A549 (cell line): ENCODE data around the gene EMP3.

Source experiments
- CTCF ChIP-seq: fragments of >200 bp; sonication (Bioruptor Twin); formaldehyde crosslinking; IDR thresholded peaks from 3 replicates; pipeline ENCODE4 v1.5.1; 2016
- E2F6 ChIP-seq: IDR thresholded peaks from 2 replicates; pipeline ENCODE4 v1.6.1; 2012; ENCODE audit warnings: low read depth, borderline replicate concordance
- ELK1 ChIP-seq: fragments of 150-350 bp; IDR thresholded peaks from 2 replicates; pipeline ENCODE4 v1.6.1; 2014; ENCODE audit warnings: low read depth, mild to moderate bottlenecking, low read length
- EP300 ChIP-seq, 2 experiments: fragments of >200 bp; sonication (Bioruptor Twin); formaldehyde crosslinking; IDR thresholded peaks; 2 replicates in 1 of 2; 3 replicates in 1 of 2; pipeline ENCODE4 v1.6.1; 2016 to 2017
- FOSL2 ChIP-seq, 2 experiments: fragments of 450-650 bp in 1 of 2; fragments of >200 bp in 1 of 2; sonication (Bioruptor Twin) in 1 of 2; formaldehyde crosslinking; IDR thresholded peaks; 2 replicates each; pipeline versions ENCODE4 v1.5.0 to v1.6.1; 2016 to 2020; ENCODE audit warnings: mild to moderate bottlenecking in 1 of 2, moderate library complexity in 1 of 2
- POLR2A ChIP-seq: IDR thresholded peaks from 2 replicates; pipeline ENCODE4 v1.6.1; 2012; ENCODE audit warnings: mild to moderate bottlenecking, low read length
- RCOR1 ChIP-seq: fragments of 150-350 bp; IDR thresholded peaks from 2 replicates; pipeline ENCODE4 v1.6.1; 2014; ENCODE audit warnings: antibody characterized with exemption, low read length, low read depth
- REST ChIP-seq: fragments of 200-600 bp; sonication (generic); IDR thresholded peaks from 2 replicates; pipeline ENCODE4 v1.6.1; 2016; ENCODE audit warnings: antibody characterized with exemption, mild to moderate bottlenecking, moderate library complexity
- SMC3 ChIP-seq: fragments of >200 bp; sonication (Bioruptor Twin); formaldehyde crosslinking; IDR thresholded peaks from 3 replicates; pipeline ENCODE4 v1.6.1; 2018; ENCODE audit warnings: inconsistent platforms
- SREBF2 ChIP-seq: fragments of 450-650 bp; IDR thresholded peaks from 2 replicates; pipeline ENCODE4 v1.6.1; 2014; ENCODE audit warnings: mild to moderate bottlenecking, moderate library complexity
- USF2 ChIP-seq: fragments of 450-650 bp; IDR thresholded peaks from 2 replicates; pipeline ENCODE4 v1.6.1; 2014; ENCODE audit warnings: antibody characterized with exemption

GRCh38 chr19:48284896-48285295 is 40.5 kb upstream of the EMP3 start:
- TF ChIP-seq USF2 (no peak), CTCF (no peak), REST (no peak), SMC3 (no peak), E2F6 (no peak), RCOR1 (no peak), EP300 (IDR thresholded peaks at IDR 0.05) (no peak), POLR2A (no peak), ELK1 (no peak), FOSL2 (IDR thresholded peaks at IDR 0.05) (no peak), FOSL2 (CRISPR knock-in tag; IDR thresholded peaks at IDR 0.05) (no peak), SREBF2 (no peak)
